GM19397 (cell line): Measurements from ENCODE around the gene PKDREJ.

Experiments used
- ATAC-seq: cut with Tn5 transposase; IDR thresholded peaks from one replicate; pipeline ENCODE4 v1.9.1; 2021; ENCODE audit warnings: mild to moderate bottlenecking, moderate library complexity; ENCODE audit not compliant: unreplicated experiment

The PKDREJ gene

DNA sequence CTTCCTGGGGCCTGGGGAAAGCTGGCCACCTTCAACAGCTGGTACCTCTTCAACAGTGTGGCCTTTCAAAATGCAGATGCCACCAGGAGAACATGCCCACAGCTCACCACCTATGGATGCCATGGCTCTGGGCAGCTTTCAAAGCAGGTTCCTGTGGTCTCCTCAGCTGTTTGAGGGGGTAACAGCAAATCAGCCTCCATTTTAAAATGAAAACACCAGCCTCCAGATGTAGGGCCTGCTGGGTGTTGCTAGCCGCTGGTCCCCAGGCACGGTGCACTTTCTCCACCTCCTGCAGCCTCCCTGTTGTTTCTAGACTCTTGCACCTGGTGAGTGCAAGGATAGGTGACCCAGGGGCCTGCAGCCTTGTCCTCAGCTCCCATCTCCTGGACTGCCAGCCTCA lies 23.1 kb downstream of the PKDREJ start:
- ATAC-seq, result no peak

DNA sequence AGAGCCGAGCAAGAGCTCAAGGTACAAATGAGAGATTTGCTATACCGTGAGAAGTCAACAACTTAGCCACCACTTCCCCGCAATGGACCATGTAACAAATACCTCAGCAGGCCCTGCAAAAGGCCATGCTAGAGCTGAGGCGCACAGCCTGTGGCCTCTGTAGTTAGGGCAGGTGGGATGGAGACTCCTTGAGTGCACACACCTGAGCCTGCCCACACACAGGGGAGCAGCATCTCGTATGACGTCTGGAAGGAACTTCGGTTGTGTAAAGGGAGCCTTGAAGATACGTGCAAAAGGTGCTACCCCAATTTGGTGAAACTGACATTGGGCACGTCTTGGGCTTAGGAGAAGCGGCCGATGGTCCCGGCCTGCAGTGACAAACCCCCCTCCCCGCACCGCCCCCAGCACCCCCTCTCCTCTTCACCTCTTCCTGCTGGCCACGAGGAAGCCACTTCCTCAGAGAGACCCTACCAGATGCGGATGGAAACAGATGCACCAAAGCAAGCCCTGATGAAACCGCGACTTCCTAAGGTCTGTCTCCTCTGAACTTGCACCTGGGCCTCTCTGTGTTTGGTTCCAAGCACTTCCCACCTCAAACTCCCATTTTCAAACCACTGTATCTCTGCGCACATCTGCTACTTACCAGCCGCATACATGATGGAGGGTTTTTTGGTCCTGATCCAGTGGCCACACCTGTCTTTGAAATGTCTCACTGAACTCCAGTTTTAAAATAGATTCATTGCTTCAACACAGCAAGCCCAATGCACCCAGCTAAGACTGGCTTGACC lies 23.7 kb downstream of the PKDREJ start:
- ATAC-seq, result no peak

GRCh38 chr22:46238541-46238940 lies 24.6 kb downstream of the PKDREJ start:
- no peak for ATAC-seq

DNA sequence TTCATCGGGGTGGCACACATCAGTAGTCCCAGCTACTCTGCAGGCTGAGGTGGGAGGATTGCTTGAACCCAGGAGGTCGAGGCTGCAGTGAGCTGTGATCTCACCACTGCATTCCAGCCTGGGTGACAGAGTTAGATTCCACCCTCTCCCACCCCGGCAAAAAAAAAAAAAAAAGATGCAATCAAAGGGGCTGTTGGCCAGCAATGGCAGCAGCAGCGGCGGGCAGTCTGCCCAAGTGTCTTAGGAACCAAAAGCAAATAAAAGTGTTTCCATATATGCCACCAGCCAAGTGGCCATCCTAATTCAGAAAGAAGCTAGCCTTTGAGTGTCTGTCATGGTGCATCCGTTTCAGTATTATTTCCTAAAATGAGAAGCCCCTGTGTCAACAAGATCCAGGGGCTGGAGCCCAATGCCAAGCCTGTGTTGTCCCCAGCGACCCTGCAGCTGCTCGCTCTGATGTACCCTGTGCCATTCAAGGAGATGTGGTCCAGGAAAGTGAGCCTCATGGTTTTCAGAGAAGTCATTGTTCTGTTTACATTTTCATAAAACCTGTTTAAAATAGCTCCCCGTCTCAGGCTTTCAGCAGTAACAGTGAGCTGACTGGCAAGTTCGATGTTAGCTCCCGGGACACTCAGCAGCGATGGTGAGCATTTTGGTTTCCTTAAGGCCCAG lies 25.6 kb downstream of the PKDREJ start:
- ATAC-seq, result no peak

DNA sequence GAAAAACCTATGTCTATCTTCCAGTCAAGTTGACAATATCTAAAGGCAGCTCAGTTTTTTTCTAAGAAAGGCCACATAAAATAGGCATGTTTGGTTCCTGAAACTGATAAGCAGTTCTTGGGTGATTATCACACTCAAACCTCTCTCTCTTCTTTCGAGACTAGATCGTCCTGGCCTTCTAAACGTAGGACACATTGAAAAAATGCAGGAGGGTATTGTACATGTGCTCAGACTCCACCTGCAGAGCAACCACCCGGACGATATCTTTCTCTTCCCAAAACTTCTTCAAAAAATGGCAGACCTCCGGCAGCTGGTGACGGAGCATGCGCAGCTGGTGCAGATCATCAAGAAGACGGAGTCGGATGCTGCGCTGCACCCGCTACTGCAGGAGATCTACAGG lies 28.2 kb downstream of the PKDREJ start:
- no peak for ATAC-seq

- ATAC-seq, result no peak
Measured at GRCh38 chr22:46233231-46233630, 29.9 kb downstream of the PKDREJ start.

- ATAC-seq, result no peak
Measured at GRCh38 chr22:46230262-46230901, 32.8 kb downstream of the PKDREJ start.

DNA sequence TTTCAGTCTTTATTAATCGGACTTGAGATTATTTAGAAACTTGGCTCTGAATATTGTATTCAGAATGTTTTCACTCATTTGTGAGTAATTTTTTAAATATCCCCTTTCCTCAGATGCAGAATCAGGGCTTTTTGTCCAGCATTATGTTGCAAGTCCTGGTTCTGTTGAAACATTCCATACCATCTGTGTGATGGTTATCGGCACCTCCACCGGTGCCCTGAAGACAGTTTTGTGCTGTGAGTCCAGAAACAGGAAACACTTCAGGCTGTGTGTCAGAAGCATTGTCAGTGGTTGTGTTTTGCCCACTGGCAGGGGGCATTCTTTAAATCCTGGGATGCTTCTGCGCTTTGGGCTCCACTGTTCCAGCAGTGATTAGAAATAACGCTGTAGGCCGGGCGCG lies 33.4 kb downstream of the PKDREJ start:
- no peak for ATAC-seq

- no peak for ATAC-seq
Measured at GRCh38 chr22:46226577-46226976, 36.6 kb downstream of the PKDREJ start.

DNA sequence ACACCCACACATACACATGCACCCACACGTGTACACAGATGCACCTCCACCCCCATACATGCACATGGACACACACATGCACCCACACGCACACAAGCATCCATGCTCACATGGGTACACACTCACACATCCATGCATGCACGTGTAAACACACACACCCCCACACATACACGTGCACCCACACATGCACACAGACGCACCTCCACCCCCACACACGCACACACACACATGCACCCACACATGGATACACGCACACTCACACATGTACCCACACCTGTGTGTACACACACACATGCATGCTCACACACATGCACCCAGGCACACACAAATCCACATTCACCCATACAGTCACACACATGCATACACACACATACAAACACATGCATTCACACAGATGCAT lies 37.5 kb downstream of the PKDREJ start:
- ATAC-seq, result no peak

DNA sequence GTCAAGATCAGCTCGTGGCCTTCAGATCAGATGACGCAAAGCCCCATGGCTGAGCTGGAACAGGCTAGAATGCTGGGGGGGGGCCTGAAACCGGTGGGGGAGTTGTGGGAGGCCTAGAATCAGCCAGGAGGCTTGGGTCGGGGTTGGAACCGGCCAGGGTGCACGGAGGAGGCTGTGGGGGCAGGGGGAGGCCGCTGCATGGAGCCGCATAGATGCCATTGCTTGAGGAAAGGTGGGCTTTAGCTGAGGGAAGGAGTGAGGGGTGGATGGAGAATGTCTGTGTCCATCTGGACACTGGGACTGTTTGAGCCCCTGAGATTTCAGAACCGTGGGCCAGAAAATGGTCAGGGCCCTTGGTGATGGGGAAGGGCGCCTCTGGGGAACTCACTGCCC lies 38.2 kb downstream of the PKDREJ start:
- ATAC-seq, result no peak

- ATAC-seq, result no peak
Measured at GRCh38 chr22:46224044-46224897, 38.9 kb downstream of the PKDREJ start.

GRCh38 chr22:46220921-46221320 lies 42.2 kb downstream of the PKDREJ start:
- ATAC-seq, result no peak

DNA sequence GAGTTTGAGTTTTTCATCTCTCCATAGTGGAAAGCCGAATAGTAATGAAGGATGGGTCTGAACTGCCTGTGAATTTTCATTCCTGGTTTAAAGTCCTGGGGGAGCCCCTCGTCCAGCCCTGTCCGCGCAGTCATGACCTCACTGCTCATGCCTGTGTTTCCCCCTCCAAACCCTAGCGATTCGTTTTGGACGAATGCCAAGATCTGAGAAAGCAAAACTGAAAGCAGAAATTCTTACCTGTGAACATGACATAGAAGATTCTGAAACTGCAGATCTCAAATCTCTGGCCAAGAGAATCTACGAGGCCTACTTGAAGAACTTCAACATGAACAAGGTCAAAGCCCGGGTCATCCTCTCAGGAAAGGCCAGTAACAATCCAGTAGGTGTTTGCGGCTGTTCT lies 43.5 kb downstream of the PKDREJ start:
- ATAC-seq, result no peak

DNA sequence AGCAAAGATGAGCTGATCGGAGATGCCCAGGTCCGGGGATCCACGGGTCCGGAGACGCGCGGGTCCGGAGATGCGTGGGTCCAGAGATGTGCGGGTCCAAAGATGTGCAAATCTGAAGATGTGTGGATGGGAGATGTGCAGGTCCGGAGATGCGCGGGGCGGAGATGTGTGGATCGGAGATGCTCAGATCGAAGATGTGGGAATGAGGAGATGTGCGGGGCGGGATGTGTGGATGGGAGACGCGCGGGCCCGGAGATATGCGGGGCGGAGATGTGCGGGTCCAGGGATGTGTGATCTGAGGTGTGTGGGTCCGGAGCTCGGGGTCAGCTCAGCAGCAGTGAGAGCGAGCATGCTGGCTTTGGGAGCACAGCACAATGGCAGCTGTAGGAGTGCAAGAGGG lies 48.5 kb downstream of the PKDREJ start:
- ATAC-seq, result no peak

- ATAC-seq, result no peak
Measured at GRCh38 chr22:46214149-46214548, 49.0 kb downstream of the PKDREJ start.

DNA sequence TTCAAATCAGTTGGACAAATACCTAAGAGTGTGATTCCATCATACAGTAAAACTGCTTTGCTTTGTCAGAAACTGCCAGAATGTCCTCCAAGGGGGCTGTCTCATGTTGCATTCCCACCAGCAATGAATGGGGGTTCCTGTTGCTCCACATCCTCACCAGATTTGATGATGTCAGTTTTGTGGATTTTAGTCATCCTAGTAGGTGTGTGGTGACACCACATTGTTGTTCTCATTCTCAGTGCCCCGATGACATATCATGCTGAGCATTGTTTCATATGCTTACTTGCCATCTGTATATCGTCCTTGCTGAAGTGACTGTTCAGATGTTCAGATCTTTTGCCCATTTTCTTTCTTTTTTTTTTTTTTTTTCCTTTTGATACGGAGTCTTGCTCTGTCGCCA lies 50.1 kb downstream of the PKDREJ start:
- no peak for ATAC-seq

GRCh38 chr22:46212195-46212594 lies 50.9 kb downstream of the PKDREJ start:
- no peak for ATAC-seq

DNA sequence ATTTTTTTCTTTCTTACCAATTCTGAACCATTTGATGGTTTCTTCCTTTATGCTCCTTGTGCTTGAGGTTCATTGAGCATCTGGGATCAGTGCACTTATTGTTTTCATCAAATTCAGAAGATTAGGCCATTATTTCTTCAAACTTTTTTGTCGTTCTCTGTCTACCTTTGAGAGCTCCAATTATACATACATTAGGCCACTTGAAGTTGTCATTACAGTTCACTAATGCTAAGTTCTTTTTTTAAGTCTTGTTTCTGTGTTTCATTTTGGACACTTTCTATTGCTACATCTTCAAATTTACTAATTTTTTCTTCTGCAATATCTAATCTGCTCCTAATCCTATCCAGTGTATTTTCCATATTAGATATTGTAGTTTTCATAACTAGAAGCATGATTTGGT lies 53.9 kb downstream of the PKDREJ start:
- no peak for ATAC-seq
